Nephron (organoid): ENCODE measurements around the gene ACSS1.

Experiments used
- H3K27ac Mint-ChIP-seq, 3 experiments: 2 replicates each; pipeline ENCODE4 v1.8.0; 2020; ENCODE audit warnings: mixed read lengths in 3 of 3, mild to moderate bottlenecking in 2 of 3, moderate library complexity in 1 of 3
- H3K27me3 Mint-ChIP-seq: 2 replicates; pipeline ENCODE4 v1.8.0; 2021; ENCODE audit warnings: low read depth, mild to moderate bottlenecking, moderate library complexity, mixed read lengths
- H3K36me3 Mint-ChIP-seq: 2 replicates; pipeline ENCODE4 v1.8.0; 2020; ENCODE audit warnings: low read depth, mixed read lengths
- H3K4me1 Mint-ChIP-seq: 2 replicates; pipeline ENCODE4 v1.8.0; 2020; ENCODE audit warnings: mixed read lengths
- H3K4me3 Mint-ChIP-seq, 3 experiments: 2 replicates each; pipeline ENCODE4 v1.8.0; 2020; ENCODE audit warnings: mild to moderate bottlenecking in 3 of 3, mixed read lengths in 3 of 3, moderate library complexity in 2 of 3
- H3K9me3 Mint-ChIP-seq: 2 replicates; pipeline ENCODE4 v1.8.0; 2020; ENCODE audit warnings: mixed read lengths
- TF ChIP-seq, protein P1 (sequence below), 3 experiments: fragments of 200-600 bp; sonication (generic); IDR thresholded peaks; one replicate each; pipeline ENCODE4 v1.5.0; 2021; ENCODE audit warnings: antibody characterized with exemption in 3 of 3; ENCODE audit not compliant: unreplicated experiment in 3 of 3

ACSS1 gene

DNA sequence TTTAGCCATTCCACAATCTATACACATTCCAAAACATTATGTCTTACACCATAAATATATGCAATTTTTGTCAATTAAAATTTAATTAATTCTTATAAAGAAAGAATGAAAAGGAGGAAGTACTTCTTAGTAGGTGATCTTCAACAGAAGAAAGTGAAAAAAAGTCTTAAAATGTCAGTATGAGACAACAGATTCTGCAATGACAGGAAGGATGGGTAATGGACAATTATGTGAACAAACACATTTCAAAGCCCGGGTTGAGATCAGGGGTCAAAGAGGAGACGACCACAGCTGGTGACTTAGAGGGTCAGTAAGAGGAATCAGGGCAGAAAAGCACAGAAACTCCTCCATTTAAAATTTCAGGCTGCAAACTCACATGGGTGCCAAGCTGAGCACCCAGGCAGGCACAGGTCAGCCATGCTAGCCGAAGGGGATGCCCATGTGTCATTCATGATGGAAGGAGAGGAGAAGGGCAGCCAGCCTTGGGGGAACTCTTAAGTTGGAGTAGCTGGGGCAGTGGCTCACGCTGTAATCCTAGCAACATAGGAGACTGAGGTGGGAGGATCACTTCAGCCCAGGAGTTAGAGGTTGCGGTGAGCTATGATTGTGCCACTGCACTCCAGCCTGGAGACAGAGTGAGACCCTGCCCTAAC is 13.0 kb upstream of the ACSS1 start:
- no peak overlapping the region for H3K27ac Mint-ChIP-seq
- no peaks in the 10 kb centered on the region for H3K4me1 Mint-ChIP-seq
- H3K36me3 Mint-ChIP-seq: no peaks in the 10 kb centered on the region
- H3K4me3 Mint-ChIP-seq: no peak overlapping the region
- TF ChIP-seq, protein P1, sequence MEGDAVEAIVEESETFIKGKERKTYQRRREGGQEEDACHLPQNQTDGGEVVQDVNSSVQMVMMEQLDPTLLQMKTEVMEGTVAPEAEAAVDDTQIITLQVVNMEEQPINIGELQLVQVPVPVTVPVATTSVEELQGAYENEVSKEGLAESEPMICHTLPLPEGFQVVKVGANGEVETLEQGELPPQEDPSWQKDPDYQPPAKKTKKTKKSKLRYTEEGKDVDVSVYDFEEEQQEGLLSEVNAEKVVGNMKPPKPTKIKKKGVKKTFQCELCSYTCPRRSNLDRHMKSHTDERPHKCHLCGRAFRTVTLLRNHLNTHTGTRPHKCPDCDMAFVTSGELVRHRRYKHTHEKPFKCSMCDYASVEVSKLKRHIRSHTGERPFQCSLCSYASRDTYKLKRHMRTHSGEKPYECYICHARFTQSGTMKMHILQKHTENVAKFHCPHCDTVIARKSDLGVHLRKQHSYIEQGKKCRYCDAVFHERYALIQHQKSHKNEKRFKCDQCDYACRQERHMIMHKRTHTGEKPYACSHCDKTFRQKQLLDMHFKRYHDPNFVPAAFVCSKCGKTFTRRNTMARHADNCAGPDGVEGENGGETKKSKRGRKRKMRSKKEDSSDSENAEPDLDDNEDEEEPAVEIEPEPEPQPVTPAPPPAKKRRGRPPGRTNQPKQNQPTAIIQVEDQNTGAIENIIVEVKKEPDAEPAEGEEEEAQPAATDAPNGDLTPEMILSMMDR (IDR thresholded peaks at IDR 0.05; ENCODE audit: unreplicated experiment in 3 of 3): no peak
- H3K9me3 Mint-ChIP-seq: no peaks in the 10 kb centered on the region
- peaks cover 75% of the 10 kb centered on the region for H3K27me3 Mint-ChIP-seq

DNA sequence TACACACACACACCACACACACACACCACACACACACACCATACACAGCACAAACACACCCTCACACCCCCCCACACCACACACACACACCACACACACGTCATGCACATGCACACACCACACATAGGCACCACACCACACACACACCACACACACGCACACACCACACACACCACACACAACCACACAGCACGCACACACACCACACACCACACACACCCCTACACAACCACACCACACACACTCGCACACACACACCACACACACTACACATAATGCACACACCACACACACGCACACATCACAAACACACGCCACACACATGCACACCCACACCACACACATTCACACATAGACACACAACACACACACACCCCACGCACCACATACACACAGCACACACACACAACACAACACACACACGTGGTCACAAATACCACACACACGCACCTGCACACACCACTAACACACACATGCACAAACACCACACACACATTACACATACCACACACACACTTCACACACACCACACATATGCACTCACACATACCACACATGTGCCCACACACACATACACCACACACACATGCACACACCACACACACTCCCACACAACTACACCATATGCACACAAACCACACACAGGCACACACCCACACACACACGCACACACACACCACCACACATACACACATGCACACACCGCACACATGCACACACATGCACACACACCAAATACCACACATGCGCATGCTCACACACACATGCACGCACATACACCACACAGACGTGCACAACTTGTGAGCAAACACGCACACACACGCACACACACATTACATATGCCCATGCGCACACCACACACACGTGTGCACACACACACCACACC is 9.4 kb upstream of the ACSS1 start:
- TF ChIP-seq, protein P1 (IDR thresholded peaks at IDR 0.05; ENCODE audit: unreplicated experiment in 3 of 3): no peak
- peaks cover 73% of the 10 kb centered on the region for H3K27me3 Mint-ChIP-seq
- H3K4me1 Mint-ChIP-seq: no peaks in the 10 kb centered on the region
- no peak overlapping the region for H3K27ac Mint-ChIP-seq
- H3K36me3 Mint-ChIP-seq: no peaks in the 10 kb centered on the region
- H3K4me3 Mint-ChIP-seq: no peak overlapping the region
- no peaks in the 10 kb centered on the region for H3K9me3 Mint-ChIP-seq

DNA sequence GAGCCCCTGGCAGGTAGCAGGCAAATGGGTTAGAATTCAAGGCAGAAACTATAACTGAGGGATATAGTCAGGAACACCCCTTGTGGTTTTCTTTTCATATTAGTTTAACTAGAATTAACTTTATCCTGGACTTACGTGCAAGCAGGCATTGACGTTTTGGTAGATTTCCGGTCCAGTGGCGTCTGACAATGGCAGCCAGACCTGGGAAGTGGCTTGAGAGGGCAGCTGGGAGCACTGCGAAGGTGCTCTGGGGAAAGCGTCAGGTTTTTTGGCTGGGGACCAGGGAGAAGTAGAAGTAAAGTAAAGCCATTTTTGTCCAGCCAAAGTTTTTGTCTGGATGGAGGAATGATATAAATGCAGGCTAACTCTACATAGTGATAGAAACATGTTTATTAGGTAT is 8.4 kb upstream of the ACSS1 start:
- Mint-ChIP-seq H3K27ac (no peak overlapping the region), H3K4me3 (no peak overlapping the region), H3K36me3 (no peaks in the 10 kb centered on the region), H3K9me3 (no peaks in the 10 kb centered on the region), H3K27me3 (peaks cover 73% of the 10 kb centered on the region), H3K4me1 (no peaks in the 10 kb centered on the region)
- TF ChIP-seq, protein P1 (IDR thresholded peaks at IDR 0.05; ENCODE audit: unreplicated experiment in 3 of 3): no peak

DNA sequence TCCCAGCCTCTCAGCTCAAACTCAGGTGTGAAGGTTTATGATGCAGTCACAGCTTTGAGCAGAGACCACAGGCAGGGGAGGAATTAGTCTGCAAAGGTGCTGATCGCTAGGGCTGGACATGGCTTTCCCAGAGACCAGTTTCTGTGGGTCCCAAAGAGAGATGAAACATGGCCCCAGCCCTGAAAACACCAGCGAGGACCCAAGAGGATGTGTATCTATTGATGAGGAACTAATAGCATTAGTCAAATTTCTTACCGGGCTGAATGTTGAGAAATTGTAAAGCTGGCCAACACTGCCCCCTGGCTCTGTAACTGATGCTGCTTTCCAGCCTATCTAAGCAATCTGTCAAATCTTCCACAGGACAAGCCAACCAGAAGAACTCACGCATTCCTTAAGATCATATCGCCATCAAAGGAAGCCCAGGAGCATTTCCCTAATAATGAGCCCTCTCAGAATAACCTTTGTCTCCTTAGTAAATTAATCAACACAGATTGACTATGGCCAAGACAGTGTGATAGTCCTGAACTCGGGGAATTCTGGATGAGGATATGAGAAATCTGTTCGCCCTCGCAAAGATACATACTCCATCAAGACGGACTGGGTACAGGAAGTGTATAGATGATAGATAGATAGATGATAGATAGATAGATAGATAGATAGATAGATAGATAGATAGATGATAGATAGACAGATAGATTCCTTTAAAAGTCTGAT is 7.8 kb upstream of the ACSS1 start:
- Mint-ChIP-seq H3K4me3 (no peak overlapping the region), H3K4me1 (no peaks in the 10 kb centered on the region), H3K27ac (no peak overlapping the region), H3K36me3 (no peaks in the 10 kb centered on the region), H3K9me3 (no peaks in the 10 kb centered on the region), H3K27me3 (peaks cover 73% of the 10 kb centered on the region)
- TF ChIP-seq, protein P1 (IDR thresholded peaks at IDR 0.05; ENCODE audit: unreplicated experiment in 3 of 3): peak; percentile 76 to 91 (median 77)

DNA sequence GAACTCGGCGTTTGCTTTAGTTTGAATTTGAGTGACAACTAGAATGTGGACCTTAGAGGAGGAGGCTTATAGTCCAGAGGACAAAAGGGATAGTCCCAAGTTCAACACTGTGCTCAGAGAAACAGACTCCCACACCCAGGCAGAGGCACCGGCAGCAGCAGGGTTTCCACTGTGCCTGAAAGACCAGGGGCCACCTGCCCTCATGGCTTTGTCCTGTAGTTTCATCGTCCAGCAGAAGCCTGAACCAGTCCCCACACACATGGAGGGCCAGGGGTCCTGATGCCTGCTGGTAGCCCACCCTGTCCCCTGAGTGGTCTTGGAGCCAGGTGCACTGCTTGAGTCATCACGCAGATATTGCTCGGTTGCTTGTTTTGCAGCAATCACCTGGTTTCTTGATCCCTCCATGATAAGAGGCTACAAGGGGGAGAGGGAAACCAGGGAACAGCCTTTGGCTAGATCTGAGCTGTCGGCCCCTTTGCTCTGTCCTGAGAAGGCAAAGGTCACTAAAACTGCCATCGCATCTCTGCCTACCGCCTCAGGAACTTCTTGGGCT is 7.2 kb upstream of the ACSS1 start:
- H3K27me3 Mint-ChIP-seq: peaks cover 73% of the 10 kb centered on the region
- no peaks in the 10 kb centered on the region for H3K4me1 Mint-ChIP-seq
- H3K27ac Mint-ChIP-seq: no peak overlapping the region
- H3K36me3 Mint-ChIP-seq: no peaks in the 10 kb centered on the region
- TF ChIP-seq, protein P1 (IDR thresholded peaks at IDR 0.05; ENCODE audit: unreplicated experiment in 3 of 3): no peak
- H3K9me3 Mint-ChIP-seq: no peaks in the 10 kb centered on the region
- no peak overlapping the region for H3K4me3 Mint-ChIP-seq
